Endothelial cell (in vitro differentiated cells): Measurements from ENCODE around the gene ALCAM. TPM values are rescaled to one million over a fixed set of nuclear protein-coding genes. Genes with fewer than 3 reads are reported as not detected.

Experiments used
- DNase-seq: peaks from one replicate; pipeline ENCODE4 v3.0.0; 2021; ENCODE audit warnings: low spot score
- H3K27ac Mint-ChIP-seq: one replicate; pipeline ENCODE4 v1.8.0; 2021; ENCODE audit warnings: mixed read lengths, inconsistent platforms; ENCODE audit not compliant: unreplicated experiment
- H3K27me3 Mint-ChIP-seq: one replicate; pipeline ENCODE4 v1.8.0; 2021; ENCODE audit warnings: mild to moderate bottlenecking, moderate library complexity, mixed read lengths, inconsistent platforms; ENCODE audit not compliant: unreplicated experiment
- H3K36me3 Mint-ChIP-seq: one replicate; pipeline ENCODE4 v1.8.0; 2021; ENCODE audit warnings: mild to moderate bottlenecking, low read depth, mixed read lengths, inconsistent platforms; ENCODE audit not compliant: unreplicated experiment
- H3K4me1 Mint-ChIP-seq: one replicate; pipeline ENCODE4 v1.8.0; 2021; ENCODE audit warnings: mild to moderate bottlenecking, mixed read lengths, inconsistent platforms; ENCODE audit not compliant: unreplicated experiment
- H3K4me3 Mint-ChIP-seq: one replicate; pipeline ENCODE4 v1.8.0; 2021; ENCODE audit warnings: mild to moderate bottlenecking, mixed read lengths, inconsistent platforms; ENCODE audit not compliant: unreplicated experiment
- H3K9me3 Mint-ChIP-seq: one replicate; pipeline ENCODE4 v1.8.0; 2021; ENCODE audit warnings: mixed read lengths, inconsistent platforms; ENCODE audit not compliant: unreplicated experiment
- CTCF ChIP-seq: fragments of 200-600 bp; sonication (generic); IDR thresholded peaks from one replicate; pipeline ENCODE4 v1.5.0; 2021; ENCODE audit warnings: antibody characterized with exemption; ENCODE audit not compliant: unreplicated experiment
- total RNA-seq: library from RNA; stranded (reverse); fragmentation: NEBNext Ultra II Directional; extraction: Animal tissue kit (Norgen Biotek cat#: 25700); gene quantifications from one replicate; pipeline ENCODE4 v1.2.1, GENCODE V29; 2021; ENCODE audit not compliant: unreplicated experiment

ALCAM gene
- total RNA-seq, 1 donor from 2014 or later = 14.0 TPM

GRCh38 chr3:105409364-105409763, 42.7 kb downstream of the ALCAM start:
- DNase-seq = no peak
- Mint-ChIP-seq H3K4me3 (no peak overlapping the region), H3K36me3 (no peaks in the 10 kb centered on the region), H3K27me3 (peaks cover 2% of the 10 kb centered on the region), H3K27ac (no peak overlapping the region), H3K4me1 (peaks cover under 1% of the 10 kb centered on the region), H3K9me3 (no peaks in the 10 kb centered on the region)
- TF ChIP-seq CTCF = no peak

GRCh38 chr3:105413343-105413887, 46.7 kb downstream of the ALCAM start:
- Mint-ChIP-seq H3K36me3 (no peaks in the 10 kb centered on the region), H3K27ac (no peak overlapping the region), H3K9me3 (no peaks in the 10 kb centered on the region), H3K4me3 (no peak overlapping the region), H3K27me3 (peaks cover 4% of the 10 kb centered on the region), H3K4me1 (peaks cover 13% of the 10 kb centered on the region)
- DNase-seq = no peak
- no peak for TF ChIP-seq CTCF

GRCh38 chr3:105414841-105415240, 48.1 kb downstream of the ALCAM start:
- H3K27ac Mint-ChIP-seq = no peak overlapping the region
- no peaks in the 10 kb centered on the region for H3K9me3 Mint-ChIP-seq
- no peak for TF ChIP-seq CTCF
- H3K4me1 Mint-ChIP-seq = peaks cover 13% of the 10 kb centered on the region
- no peaks in the 10 kb centered on the region for H3K36me3 Mint-ChIP-seq
- no peak overlapping the region for H3K4me3 Mint-ChIP-seq
- peaks cover 4% of the 10 kb centered on the region for H3K27me3 Mint-ChIP-seq
- DNase-seq = no peak

GRCh38 chr3:105415951-105416350, 49.2 kb downstream of the ALCAM start:
- peaks cover 13% of the 10 kb centered on the region for H3K4me1 Mint-ChIP-seq
- no peak overlapping the region for H3K27ac Mint-ChIP-seq
- no peaks in the 10 kb centered on the region for H3K36me3 Mint-ChIP-seq

More at GRCh38 chr3:105415951-105416350, 49.2 kb downstream of the ALCAM start:
- no peak for DNase-seq
- no peak for TF ChIP-seq CTCF
- no peak overlapping the region for H3K4me3 Mint-ChIP-seq
- H3K27me3 Mint-ChIP-seq = peaks cover 4% of the 10 kb centered on the region
- no peaks in the 10 kb centered on the region for H3K9me3 Mint-ChIP-seq
